CD8-positive, alpha-beta memory T cell (primary cell): ENCODE measurements around the gene FAM168A. TPM values are rescaled to one million over a fixed set of nuclear protein-coding genes. Genes with fewer than 3 reads are reported as not detected.

ENCODE experiments used
- CTCF ChIA-PET: fragments of 350-600 bp; sonication (Branson Sonifier 250); formaldehyde crosslinking; loops from one replicate; lab custom pipeline; 2021; ENCODE audit warnings: antibody characterized with exemption; lab: Charles Lee
- POLR2A ChIA-PET: fragments of 350-600 bp; sonication (Branson Sonifier 250); formaldehyde crosslinking; loops from one replicate; lab custom pipeline; 2021; ENCODE audit warnings: antibody characterized with exemption; lab: Charles Lee
- DNase-seq, 5 donors: peaks; one replicate each; pipeline versions ENCODE4 v3.0.0 to v3.0.0-alpha.2; 2020 to 2022; ENCODE audit warnings: mixed read lengths in 1 of 5
- H3K27ac ChIP-seq: one replicate; pipeline ENCODE4 v1.7.0; 2013; ENCODE audit warnings: low read depth, mild to moderate bottlenecking, low read length, moderate library complexity
- H3K27me3 ChIP-seq: 2 replicates; pipeline ENCODE4 v1.7.0; 2013; ENCODE audit warnings: low read length, mild to moderate bottlenecking; ENCODE audit not compliant: insufficient read depth, poor library complexity, severe bottlenecking
- H3K36me3 ChIP-seq: 2 replicates; pipeline ENCODE4 v1.7.0; 2013; ENCODE audit warnings: mild to moderate bottlenecking, low read length, moderate library complexity; ENCODE audit not compliant: insufficient read depth
- H3K4me1 ChIP-seq: 2 replicates; pipeline ENCODE4 v1.7.0; 2013; ENCODE audit warnings: mild to moderate bottlenecking, low read length, moderate library complexity; ENCODE audit not compliant: insufficient read depth
- H3K4me3 ChIP-seq: 2 replicates; pipeline ENCODE4 v1.7.0; 2013; ENCODE audit warnings: mild to moderate bottlenecking, low read length
- H3K9me3 ChIP-seq: 2 replicates; pipeline ENCODE4 v1.7.0; 2013; ENCODE audit warnings: mild to moderate bottlenecking, low read length
- H3K27ac Mint-ChIP-seq, 8 donors: one replicate each; pipeline ENCODE4 v1.8.0; 2020 to 2021; ENCODE audit warnings: mixed read lengths in 8 of 8, mild to moderate bottlenecking in 6 of 8, inconsistent platforms in 3 of 8, moderate library complexity in 3 of 8
- H3K27me3 Mint-ChIP-seq, 2 donors: one replicate each; pipeline ENCODE4 v1.8.0; 2020 to 2021; ENCODE audit warnings: mixed read lengths in 2 of 2, mild to moderate bottlenecking in 1 of 2, moderate library complexity in 1 of 2
- H3K36me3 Mint-ChIP-seq, 3 donors: one replicate each; pipeline ENCODE4 v1.8.0; 2020 to 2021; ENCODE audit warnings: mixed read lengths in 3 of 3, inconsistent platforms in 1 of 3, mild to moderate bottlenecking in 1 of 3
- H3K4me1 Mint-ChIP-seq, 3 donors: one replicate each; pipeline ENCODE4 v1.8.0; 2020 to 2021; ENCODE audit warnings: mixed read lengths in 3 of 3, inconsistent platforms in 1 of 3, mild to moderate bottlenecking in 1 of 3
- H3K4me3 Mint-ChIP-seq, 7 donors: one replicate each; pipeline ENCODE4 v1.8.0; 2020 to 2021; ENCODE audit warnings: mixed read lengths in 7 of 7, mild to moderate bottlenecking in 6 of 7, moderate library complexity in 4 of 7, inconsistent platforms in 2 of 7
- H3K9me3 Mint-ChIP-seq, 5 donors: one replicate each; pipeline ENCODE4 v1.8.0; 2020 to 2022; ENCODE audit warnings: mixed read lengths in 5 of 5, mild to moderate bottlenecking in 3 of 5, moderate library complexity in 2 of 5, inconsistent platforms in 1 of 5
- polyA plus RNA-seq: library from polyadenylated mRNA; unstranded; fragments of 300-500 nt; fragmentation: Illumina TruSeq; gene quantifications from one replicate; pipeline ENCODE4 v1.2.3, GENCODE V29; 2021
- total RNA-seq, 2 experiments: library from RNA; stranded (reverse); gene quantifications; one replicate each; pipeline ENCODE4 v1.2.3, GENCODE V29; 2021

FAM168A gene
- total and polyA plus RNA-seq, 3 experiments from 2014 or later = 2.5 to 13.1 (median 11.7) TPM

GRCh38 chr11:73551677-73552076 lies 46.2 kb downstream of the FAM168A start:
- Histone ChIP-seq H3K4me1 (peaks cover 10% of the 10 kb centered on the region), H3K9me3 (no peaks in the 10 kb centered on the region), H3K27me3 (no peaks in the 10 kb centered on the region), H3K27ac (no peak overlapping the region), H3K4me3 (no peak overlapping the region), H3K36me3 (no peaks in the 10 kb centered on the region)
- peak overlapping the region in 1 of 8 donors; percentile 32 for H3K27ac Mint-ChIP-seq
- no peak overlapping the region for H3K4me3 Mint-ChIP-seq
- peaks cover 24 to 33% (median 29%) of the 10 kb centered on the region in 3 donors for H3K4me1 Mint-ChIP-seq
- CTCF ChIA-PET = no interaction called here
- H3K36me3 Mint-ChIP-seq = peaks cover 5 to 7% (median 5%) of the 10 kb centered on the region in 3 donors
- no peaks in the 10 kb centered on the region for H3K27me3 Mint-ChIP-seq
- H3K9me3 Mint-ChIP-seq = no peaks in the 10 kb centered on the region
- no peak for DNase-seq
- POLR2A ChIA-PET = no interaction called here

- ChIA-PET CTCF (interaction anchor here (0.7 kb wide), 1 partner anchor 54 kb away, joined by 3 read pairs; no protein-coding TSS in a partner anchor), POLR2A (no interaction called here)
- Mint-ChIP-seq H3K27ac (no peak overlapping the region), H3K4me1 (peaks cover 22 to 27% (median 26%) of the 10 kb centered on the region in 3 donors), H3K27me3 (no peaks in the 10 kb centered on the region), H3K4me3 (no peak overlapping the region), H3K9me3 (no peaks in the 10 kb centered on the region), H3K36me3 (peaks cover 0 to 1% (median 0%) of the 10 kb centered on the region in 3 donors)
- no peak overlapping the region for H3K4me3 ChIP-seq
- no peaks in the 10 kb centered on the region for H3K27me3 ChIP-seq
- H3K9me3 ChIP-seq = no peaks in the 10 kb centered on the region
- H3K27ac ChIP-seq = no peak overlapping the region
- H3K4me1 ChIP-seq = peaks cover 10% of the 10 kb centered on the region
- no peaks in the 10 kb centered on the region for H3K36me3 ChIP-seq
- no peak for DNase-seq
Observed at GRCh38 chr11:73549376-73549775, 48.5 kb downstream of the FAM168A start.

- DNase-seq = no peak
- H3K4me3 Mint-ChIP-seq = no peak overlapping the region
- Histone ChIP-seq H3K27ac (no peak overlapping the region), H3K36me3 (no peaks in the 10 kb centered on the region), H3K9me3 (no peaks in the 10 kb centered on the region), H3K27me3 (no peaks in the 10 kb centered on the region), H3K4me3 (no peak overlapping the region), H3K4me1 (peaks cover 10% of the 10 kb centered on the region)
- peaks cover 0 to 1% (median 0%) of the 10 kb centered on the region in 3 donors for H3K36me3 Mint-ChIP-seq
- no peak overlapping the region for H3K27ac Mint-ChIP-seq
- peaks cover 22 to 27% (median 27%) of the 10 kb centered on the region in 3 donors for H3K4me1 Mint-ChIP-seq
- ChIA-PET CTCF (no interaction called here), POLR2A (no interaction called here)
- no peaks in the 10 kb centered on the region for H3K27me3 Mint-ChIP-seq
- H3K9me3 Mint-ChIP-seq = no peaks in the 10 kb centered on the region
Observed at GRCh38 chr11:73547706-73548595, 50.0 kb downstream of the FAM168A start.

GRCh38 chr11:73542175-73542574 lies 55.7 kb downstream of the FAM168A start:
- no peak overlapping the region for H3K4me3 Mint-ChIP-seq
- H3K36me3 ChIP-seq = no peaks in the 10 kb centered on the region
- H3K27ac ChIP-seq = no peak overlapping the region
- peaks cover 18% of the 10 kb centered on the region for H3K4me1 ChIP-seq
- no peaks in the 10 kb centered on the region for H3K27me3 Mint-ChIP-seq
- H3K4me3 ChIP-seq = no peak overlapping the region
- POLR2A ChIA-PET = no interaction called here
- CTCF ChIA-PET = no interaction called here
- no peaks in the 10 kb centered on the region for H3K27me3 ChIP-seq
- H3K27ac Mint-ChIP-seq = no peak overlapping the region
- peaks cover 20 to 38% (median 37%) of the 10 kb centered on the region in 3 donors for H3K4me1 Mint-ChIP-seq
- H3K9me3 Mint-ChIP-seq = no peaks in the 10 kb centered on the region
- no peak for DNase-seq
- H3K36me3 Mint-ChIP-seq = no peaks in the 10 kb centered on the region
- H3K9me3 ChIP-seq = no peaks in the 10 kb centered on the region

GRCh38 chr11:73539506-73540084 lies 58.3 kb downstream of the FAM168A start:
- Histone ChIP-seq H3K4me3 (no peak overlapping the region), H3K36me3 (no peaks in the 10 kb centered on the region), H3K27ac (no peak overlapping the region), H3K4me1 (peaks cover 18% of the 10 kb centered on the region), H3K27me3 (no peaks in the 10 kb centered on the region), H3K9me3 (no peaks in the 10 kb centered on the region)
- H3K9me3 Mint-ChIP-seq = no peaks in the 10 kb centered on the region
- H3K27ac Mint-ChIP-seq = peak overlapping the region in 1 of 8 donors; percentile 40
- H3K36me3 Mint-ChIP-seq = peaks cover 0 to 4% (median 3%) of the 10 kb centered on the region in 3 donors
- H3K27me3 Mint-ChIP-seq = no peaks in the 10 kb centered on the region
- POLR2A ChIA-PET = no interaction called here
- H3K4me1 Mint-ChIP-seq = peaks cover 20 to 38% (median 37%) of the 10 kb centered on the region in 3 donors
- CTCF ChIA-PET = no interaction called here
- no peak overlapping the region for H3K4me3 Mint-ChIP-seq
- no peak for DNase-seq

- POLR2A ChIA-PET = no interaction called here
- CTCF ChIA-PET = no interaction called here
Observed at GRCh38 chr11:73538381-73538872, 59.5 kb downstream of the FAM168A start.

GRCh38 chr11:73537969-73538368 lies 59.9 kb downstream of the FAM168A start:
- no peak overlapping the region for H3K27ac ChIP-seq
- Mint-ChIP-seq H3K27me3 (no peaks in the 10 kb centered on the region), H3K36me3 (peaks cover 0 to 4% (median 3%) of the 10 kb centered on the region in 3 donors), H3K9me3 (no peaks in the 10 kb centered on the region), H3K27ac (peak overlapping the region in 2 of 8 donors; percentile 10 to 66), H3K4me1 (peaks cover 21 to 42% (median 36%) of the 10 kb centered on the region in 3 donors), H3K4me3 (no peak overlapping the region)
- H3K27me3 ChIP-seq = no peaks in the 10 kb centered on the region
- ChIA-PET POLR2A (no interaction called here), CTCF (no interaction called here)
- H3K4me3 ChIP-seq = no peak overlapping the region
- no peaks in the 10 kb centered on the region for H3K36me3 ChIP-seq
- H3K4me1 ChIP-seq = peaks cover 18% of the 10 kb centered on the region
- DNase-seq = no peak
- no peaks in the 10 kb centered on the region for H3K9me3 ChIP-seq

More at GRCh38 chr11:73538381-73538872, 59.5 kb downstream of the FAM168A start:
- peaks cover 18% of the 10 kb centered on the region for H3K4me1 ChIP-seq
- Mint-ChIP-seq H3K4me3 (peak overlapping the region in 4 of 7 donors; percentile 4 to 19 (median 12)), H3K27ac (peak overlapping the region in 7 of 8 donors; percentile 25 to 79 (median 66)), H3K36me3 (peaks cover 0 to 4% (median 3%) of the 10 kb centered on the region in 3 donors), H3K27me3 (no peaks in the 10 kb centered on the region), H3K9me3 (no peaks in the 10 kb centered on the region), H3K4me1 (peaks cover 20 to 42% (median 37%) of the 10 kb centered on the region in 3 donors)
- DNase-seq = peak in 1 of 5 donors; percentile 5
- no peak overlapping the region for H3K4me3 ChIP-seq
- H3K36me3 ChIP-seq = no peaks in the 10 kb centered on the region
- no peaks in the 10 kb centered on the region for H3K9me3 ChIP-seq
- H3K27ac ChIP-seq = no peak overlapping the region
- H3K27me3 ChIP-seq = no peaks in the 10 kb centered on the region

- Mint-ChIP-seq H3K27ac (no peak overlapping the region), H3K9me3 (no peaks in the 10 kb centered on the region), H3K36me3 (peaks cover 0 to 4% (median 3%) of the 10 kb centered on the region in 3 donors), H3K4me3 (no peak overlapping the region), H3K4me1 (peaks cover 23 to 40% (median 31%) of the 10 kb centered on the region in 3 donors), H3K27me3 (no peaks in the 10 kb centered on the region)
- Histone ChIP-seq H3K36me3 (no peaks in the 10 kb centered on the region), H3K9me3 (no peaks in the 10 kb centered on the region), H3K27me3 (no peaks in the 10 kb centered on the region), H3K27ac (no peak overlapping the region), H3K4me3 (no peak overlapping the region), H3K4me1 (peaks cover 18% of the 10 kb centered on the region)
- ChIA-PET CTCF (no interaction called here), POLR2A (no interaction called here)
- no peak for DNase-seq
Observed at GRCh38 chr11:73536961-73537360, 61.0 kb downstream of the FAM168A start.
